Inflammatory macrophage treated with lipopolysaccharide for 1 hour (primary cell): ENCODE results near the gene WDR26.

ENCODE experiments used
- DNase-seq, 2 donors: peaks; one replicate each; pipeline ENCODE4 v3.0.0-alpha.2; 2020 to 2022

The WDR26 gene

GRCh38 chr1:224343679-224344078 lies 90.9 kb downstream of the WDR26 start:
- no peak for DNase-seq

GRCh38 chr1:224340453-224341384 lies 93.9 kb downstream of the WDR26 start:
- DNase-seq, result peak in 1 of 2 donors; percentile 33

GRCh38 chr1:224339442-224340033 lies 95.1 kb downstream of the WDR26 start:
- no peak for DNase-seq

- peak; percentile 6 to 33 for DNase-seq
Observed at GRCh38 chr1:224338150-224338838, 96.3 kb downstream of the WDR26 start.
